ENCODE data around the gene SFXN4. TPM values are rescaled to one million over a fixed set of nuclear protein-coding genes. Genes with fewer than 3 reads are reported as not detected.

The SFXN4 gene
- total and polyA plus RNA-seq, 9 of the 15 experiments (the other 6 are each of a cell fraction or from before 2014, with no cell fraction given), result 40.1 to 97.8 (median 54.5) TPM

GRCh38 chr10:119199231-119199992 is 33.9 kb upstream of the SFXN4 start:
- ChIA-PET CTCF (ENCODE audit: low intra/inter-chr PET ratio) (interaction anchor here (0.6 to 4.4 kb wide), 5 partner anchors 218 to 396 kb away, joined by 3 to 21 read pairs (median 3); no protein-coding TSS in a partner anchor), POLR2A (interaction anchor here (0.7 to 0.9 kb wide), 3 partner anchors 9 to 119 kb away, joined by 3 read pairs; partner anchors contain the start of gene EIF3A)
- FAIRE-seq (peak; percentile 89), DNase-seq (ENCODE audit: extremely low read depth in 1 of 4, low spot score in 3 of 4) (peak; percentile 18 to 75 (median 38)), ATAC-seq (peak; percentile 94)
- no peak overlapping the region for H3K4me3 ChIP-seq
- in situ Hi-C loops (cut with MboI), result no loop called here
- no peaks in the 10 kb centered on the region for H3K9me1 ChIP-seq (ENCODE audit: control insufficient read depth, insufficient read depth, low read length)
- no TSS peak for BruUV-seq (replicated peaks)
- H3K79me2 ChIP-seq (ENCODE audit: control insufficient read depth, insufficient read depth, low read length), result no peaks in the 10 kb centered on the region
- no peaks in the 10 kb centered on the region for H3K9me3 ChIP-seq (replicated peaks; ENCODE audit: control insufficient read depth, insufficient read depth, low read depth, low read length)
- intact Hi-C loops (cut with micrococcal nuclease), result loop anchor here (2.0 to 5.0 kb wide), 4 partner anchors 61 to 403 kb away; no protein-coding TSS in a partner anchor
- no peak overlapping the region for H3K27ac ChIP-seq (ENCODE audit: extremely low read depth, low read depth, low read length)
- H3K27me3 ChIP-seq (ENCODE audit: control insufficient read depth in 2 of 2, insufficient read depth in 2 of 2, low read length in 2 of 2), result no peaks in the 10 kb centered on the region
- no peak overlapping the region for H3K9ac ChIP-seq (ENCODE audit: insufficient read depth in 1 of 2, low read depth in 2 of 2, low read length in 2 of 2)
- 0 out of 2 replicates have a peak overlapping the region, but pooled peaks have one; percentile 0 for H2AFZ ChIP-seq (ENCODE audit: low read depth, low read length)
- H3K36me3 ChIP-seq (ENCODE audit: control insufficient read depth, insufficient read depth, low read length), result no peaks in the 10 kb centered on the region
- WGBS (ENCODE audit: insufficient coverage, low coverage, missing lambda C conversion rate), result 24% methylated on average over 9 of the region's 9 CpGs
- H3K4me1 ChIP-seq (replicated peaks in 1 of 2; ENCODE audit: control insufficient read depth in 2 of 2, insufficient read depth in 2 of 2, low read length in 2 of 2), result peaks cover 0 to 9% of the 10 kb centered on the region in 2 experiments; a peak in 2 of 5 replicates
- H3K4me2 ChIP-seq (ENCODE audit: insufficient read depth, low read length), result peak overlapping the region; percentile 26; the same call in 1 of the 2 replicates
- no peaks in the 10 kb centered on the region for H4K20me1 ChIP-seq (replicated peaks; ENCODE audit: control insufficient read depth, insufficient read depth, low read length)
- TF ChIP-seq ZNF197 (CRISPR knock-in tag; IDR thresholded peaks at IDR 0.05; ENCODE audit: low read depth) (no peak), ZNF263 (CRISPR knock-in tag; IDR thresholded peaks at IDR 0.05; ENCODE audit: borderline replicate concordance) (peak; percentile 89), HOMEZ (CRISPR knock-in tag; IDR thresholded peaks at IDR 0.05) (no peak), TFAP4 (CRISPR knock-in tag; IDR thresholded peaks at IDR 0.05; ENCODE audit: borderline replicate concordance) (peak; percentile 50; the same call in 1 of the 2 replicates), MAFF (IDR thresholded peaks at IDR 0.05; ENCODE audit: low read length) (no peak), RB1 (IDR thresholded peaks at IDR 0.05; ENCODE audit: low read depth) (0 out of 2 replicates have a peak, but pooled peaks have one; percentile 9), HNRNPLL (IDR thresholded peaks at IDR 0.05; ENCODE audit: low read depth, low read length, poor library complexity, severe bottlenecking) (peak; percentile 55), TCF7L2 (IDR thresholded peaks at IDR 0.05; ENCODE audit: low read depth, low read length) (no peak), RAD21 (CRISPR knock-in tag; conservative IDR thresholded peaks at IDR 0.05 in 1 of 2, IDR thresholded peaks at IDR 0.05 in 1 of 2) (peak; percentile 85 to 88), THRA (IDR thresholded peaks at IDR 0.05) (no peak), DEAF1 (CRISPR knock-in tag; IDR thresholded peaks at IDR 0.05) (peak; percentile 82), ILK (tag; IDR thresholded peaks at IDR 0.05; ENCODE audit: borderline replicate concordance, low read depth) (no peak), ZC3H11A (IDR thresholded peaks at IDR 0.05; ENCODE audit: low read depth, low read length) (no peak)
